ENCODE data around the gene RAB11FIP4.

Gene RAB11FIP4

DNA sequence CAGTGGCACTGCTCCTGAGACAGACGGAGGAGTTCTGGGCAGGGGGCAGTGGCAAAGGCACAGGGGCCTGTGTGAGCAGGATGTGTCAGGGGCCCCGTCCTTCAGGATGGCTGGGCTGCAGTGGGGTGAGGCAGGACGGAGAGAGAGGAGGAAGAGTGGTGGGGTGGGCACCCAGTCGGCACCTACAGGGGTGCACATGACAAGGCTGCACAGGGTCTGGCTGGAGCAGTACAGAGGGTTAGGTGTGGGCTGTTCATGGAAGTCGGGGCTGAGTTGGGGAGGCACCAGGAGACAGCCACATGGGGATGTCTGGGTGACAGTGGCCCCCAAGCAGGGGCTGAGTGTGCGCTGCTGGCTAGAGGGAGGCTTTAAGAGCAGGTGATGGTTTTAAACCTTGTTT is 106.0 kb downstream of the RAB11FIP4 start:
- DNase-seq (ENCODE audit: low read depth in 2 of 2) = no peak

DNA sequence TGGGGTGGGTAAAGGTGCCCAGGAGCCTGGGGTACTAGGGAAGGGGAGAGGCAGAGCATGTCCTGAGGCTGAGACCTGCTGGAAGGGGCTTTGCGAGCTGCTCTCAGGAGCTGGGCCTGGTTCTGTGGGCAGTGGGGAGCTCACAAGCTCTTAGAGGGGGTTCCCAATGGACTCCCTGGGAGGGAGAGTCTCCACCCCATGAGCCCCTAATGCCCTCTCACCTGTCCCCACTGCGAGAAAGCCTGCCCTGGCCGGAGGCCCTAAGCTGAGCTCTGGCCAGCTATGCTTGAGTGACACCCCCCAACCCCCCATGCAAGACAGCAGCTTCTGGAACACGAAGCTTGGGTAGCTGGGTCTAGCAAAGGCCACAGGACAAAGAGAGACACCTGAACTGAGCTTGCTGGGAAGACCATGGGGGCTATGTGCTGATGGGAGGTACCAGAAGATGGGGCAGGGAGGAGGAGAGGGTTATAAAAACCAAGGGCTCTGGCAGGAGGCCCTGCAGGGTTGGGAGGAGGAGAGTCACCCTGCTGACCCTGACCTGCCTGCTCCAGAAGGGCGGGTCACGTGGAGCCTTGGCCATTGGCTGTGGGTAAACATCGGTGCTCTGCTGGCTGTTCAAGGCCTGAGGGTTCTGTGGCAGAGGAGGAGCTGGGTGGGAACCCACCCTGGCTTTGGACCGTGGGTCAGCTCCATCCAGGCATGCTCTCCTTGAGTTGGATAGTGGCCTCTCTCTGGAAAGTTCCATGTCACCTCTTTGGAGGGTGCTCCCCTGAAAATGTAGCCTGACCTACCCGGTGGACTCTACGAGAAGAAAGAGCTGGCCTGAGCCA is 106.7 kb downstream of the RAB11FIP4 start:
- no peak for DNase-seq (ENCODE audit: low read depth in 2 of 2)

DNA sequence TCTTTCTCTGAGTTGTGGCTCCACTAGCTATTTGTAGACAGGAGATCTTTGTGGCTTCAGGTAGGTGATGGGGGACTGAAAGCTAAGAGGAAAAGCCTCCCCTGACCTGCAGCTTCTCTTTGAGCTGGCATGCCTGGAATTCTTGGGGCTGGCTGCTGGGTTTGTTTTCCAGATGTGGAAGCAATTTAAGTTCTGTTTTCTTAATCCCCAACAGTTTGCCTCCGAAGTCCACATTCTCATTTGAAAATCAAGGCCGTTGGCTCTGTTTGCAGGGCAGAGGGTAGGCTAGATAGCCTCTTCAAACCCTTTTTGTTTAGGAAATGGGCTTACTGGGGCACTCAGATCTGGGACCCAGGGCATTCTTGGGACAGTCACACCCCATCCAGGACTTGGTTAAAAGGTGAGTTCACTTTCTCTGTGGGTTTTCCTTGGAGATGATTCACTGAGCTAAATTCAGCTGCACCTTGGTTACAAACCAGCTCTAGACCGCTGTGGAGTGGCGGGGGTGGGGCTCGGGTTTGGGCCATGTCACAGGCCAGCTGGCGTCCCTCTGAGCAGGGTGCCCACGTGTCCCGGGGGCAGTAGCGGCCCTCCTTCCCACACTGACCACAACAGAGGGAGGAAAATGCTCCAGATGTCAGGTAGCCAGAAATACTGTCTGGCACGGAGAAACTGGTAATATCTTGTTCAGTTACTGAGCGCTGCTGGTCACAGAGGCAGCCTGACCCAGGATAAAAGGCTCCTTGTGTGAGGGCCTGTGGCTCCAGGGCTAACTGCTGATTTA is 108.5 kb downstream of the RAB11FIP4 start:
- DNase-seq (ENCODE audit: low read depth in 2 of 2) = no peak

DNA sequence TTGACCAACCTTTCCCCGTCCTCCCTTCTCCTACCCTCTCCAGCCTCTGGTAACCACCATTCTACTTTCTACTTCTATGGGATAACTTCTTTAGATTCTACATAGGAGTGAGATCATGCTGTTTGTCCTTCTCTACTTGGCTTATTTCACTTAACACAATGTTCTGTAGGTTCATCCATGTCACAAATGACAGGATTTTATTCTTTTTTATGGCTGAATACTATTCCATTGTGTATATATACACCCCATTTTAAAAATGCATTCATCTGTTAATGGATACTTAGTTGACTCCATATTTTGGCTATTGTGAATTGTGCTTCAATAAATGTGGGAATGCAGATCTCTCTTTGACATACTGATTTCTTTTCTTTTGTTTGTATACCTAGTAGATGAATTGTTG is 115.0 kb downstream of the RAB11FIP4 start:
- DNase-seq (ENCODE audit: low read depth in 2 of 2) = no peak

DNA sequence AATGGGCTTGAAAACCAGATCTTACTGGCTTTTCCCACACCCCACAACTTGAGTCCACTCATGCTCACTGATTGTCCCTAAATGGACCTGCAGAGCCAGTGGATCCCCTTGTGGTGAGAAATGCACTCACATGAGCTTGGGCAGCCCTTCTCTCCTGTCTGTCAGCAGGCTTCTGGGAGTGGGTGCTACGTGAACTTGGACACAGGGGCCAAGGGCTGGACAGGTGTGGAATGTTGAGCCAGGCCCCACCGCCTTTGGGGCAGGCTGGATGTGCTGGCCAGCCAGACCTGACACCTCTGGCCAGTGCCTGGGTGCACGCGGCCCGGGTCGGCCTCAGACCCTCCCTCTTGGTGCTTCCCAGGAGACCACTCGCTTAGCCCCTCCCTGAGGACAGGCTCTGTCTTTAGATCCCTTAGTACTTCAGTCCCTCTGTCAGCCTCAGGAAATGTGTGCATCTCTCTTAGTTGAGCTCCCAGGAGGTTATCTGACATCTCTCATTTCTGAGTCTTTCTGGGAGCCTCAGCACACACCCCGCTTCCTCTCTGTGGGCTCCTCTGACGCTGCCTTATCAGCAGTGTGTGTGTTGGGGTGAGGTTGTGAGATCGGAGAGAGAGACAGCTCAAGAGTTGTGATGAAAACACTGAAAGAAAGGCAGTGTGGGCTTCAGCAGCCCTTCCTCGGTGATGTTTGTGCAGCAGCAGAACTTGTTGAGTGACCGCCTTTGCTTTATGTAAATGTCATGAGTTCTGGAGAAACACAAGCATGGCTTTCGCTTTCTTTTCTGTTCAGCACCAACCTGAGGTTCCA is 117.0 kb downstream of the RAB11FIP4 start:
- DNase-seq (ENCODE audit: low read depth in 2 of 2) = peak; percentile 46 to 47

DNA sequence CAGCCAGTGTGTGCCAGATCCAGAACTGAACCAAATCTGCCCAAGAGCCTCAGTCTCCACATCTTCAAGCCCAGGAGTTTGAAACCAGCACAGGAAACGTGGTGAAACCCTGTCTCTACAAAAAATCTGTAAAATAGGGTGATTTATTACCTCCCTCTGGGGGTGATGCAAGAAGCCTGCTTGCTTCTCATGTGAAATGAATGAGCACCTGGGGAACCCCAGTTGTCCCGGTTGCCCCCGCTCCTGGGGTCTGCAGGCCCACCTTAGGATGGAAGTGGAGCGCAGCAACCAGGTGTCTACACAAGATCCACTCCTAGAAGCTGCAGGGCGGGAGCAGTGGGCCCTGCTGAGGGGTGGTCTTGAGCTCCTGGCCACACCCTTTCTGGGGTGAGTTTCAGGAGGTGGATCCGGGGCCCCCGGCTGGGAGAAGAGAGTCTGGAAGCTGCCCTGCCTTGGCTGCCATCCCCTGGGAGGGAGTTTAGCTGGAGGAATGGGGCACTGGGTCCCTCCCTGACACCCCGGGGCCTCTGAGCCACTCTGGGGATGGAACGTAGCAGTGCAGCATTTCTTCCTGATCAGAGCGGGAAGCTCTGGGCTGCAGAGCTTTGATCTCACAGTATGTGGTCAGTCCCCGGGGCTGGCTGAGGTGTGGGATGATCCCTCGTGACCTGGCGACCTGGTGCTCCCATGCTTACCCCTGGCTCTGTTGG is 117.8 kb downstream of the RAB11FIP4 start:
- no peak for DNase-seq (ENCODE audit: low read depth in 2 of 2)

DNA sequence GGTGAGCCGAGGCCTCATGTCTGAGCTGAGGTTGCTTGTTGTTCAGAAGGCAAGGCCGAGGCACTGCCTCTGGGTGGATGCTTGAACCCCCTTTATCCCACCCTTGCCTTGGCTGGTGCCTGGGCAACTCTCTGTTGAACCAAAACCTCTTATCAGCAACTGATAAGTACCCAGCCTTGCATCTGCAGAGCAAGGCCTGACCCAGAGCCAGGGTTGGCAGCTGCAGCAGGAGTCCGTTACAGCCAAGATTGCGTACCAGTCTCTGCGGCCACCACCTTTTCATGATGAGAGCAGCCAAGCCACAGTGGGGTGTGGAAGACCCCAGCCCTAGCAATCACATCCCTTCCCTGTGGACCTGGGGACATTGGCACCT is 118.3 kb downstream of the RAB11FIP4 start:
- DNase-seq (ENCODE audit: low read depth in 2 of 2) = no peak

DNA sequence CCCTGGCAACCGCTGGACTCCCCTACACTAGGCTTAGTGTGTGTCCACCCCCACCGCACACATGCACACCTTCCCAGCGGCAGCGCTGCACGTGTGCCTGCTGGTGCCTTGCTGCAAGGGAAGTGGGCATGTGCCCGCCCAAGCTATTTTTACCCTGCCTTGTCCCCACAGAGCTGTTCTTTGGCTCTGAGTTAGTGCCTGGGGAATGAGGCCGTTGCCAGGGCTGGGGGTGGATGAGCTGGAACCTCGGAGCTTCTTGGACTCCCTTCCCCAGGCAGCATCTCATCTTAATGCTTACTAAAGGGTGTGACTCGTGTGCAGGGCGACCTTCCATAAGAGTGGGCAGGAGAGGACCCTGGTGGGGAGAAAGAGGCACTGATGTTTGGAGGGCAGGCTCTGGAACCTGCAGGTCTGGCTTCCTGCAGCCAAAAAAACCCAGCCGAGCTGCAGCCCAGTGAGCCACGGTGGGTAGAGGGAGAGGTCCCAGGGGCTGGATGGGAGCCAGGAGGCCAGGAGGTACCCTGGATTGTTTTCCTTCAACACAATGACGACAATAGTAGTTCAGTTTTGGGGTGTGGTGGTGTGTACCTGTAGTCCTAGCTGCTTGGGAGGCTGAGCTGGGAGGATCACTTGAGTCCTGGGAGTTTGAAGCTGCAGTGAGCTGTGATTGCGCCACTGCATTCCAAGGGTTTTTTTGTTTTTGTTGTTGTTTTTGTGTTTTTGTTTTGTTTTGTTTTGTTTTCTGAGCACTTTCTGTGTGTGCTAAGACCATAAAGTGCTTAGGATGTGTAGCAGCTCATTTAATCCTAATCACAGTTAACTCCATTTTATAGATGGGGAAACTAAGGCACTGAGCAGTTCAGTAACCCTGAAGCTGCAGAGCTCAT is 119.1 kb downstream of the RAB11FIP4 start:
- DNase-seq (ENCODE audit: low read depth in 2 of 2) = no peak

DNA sequence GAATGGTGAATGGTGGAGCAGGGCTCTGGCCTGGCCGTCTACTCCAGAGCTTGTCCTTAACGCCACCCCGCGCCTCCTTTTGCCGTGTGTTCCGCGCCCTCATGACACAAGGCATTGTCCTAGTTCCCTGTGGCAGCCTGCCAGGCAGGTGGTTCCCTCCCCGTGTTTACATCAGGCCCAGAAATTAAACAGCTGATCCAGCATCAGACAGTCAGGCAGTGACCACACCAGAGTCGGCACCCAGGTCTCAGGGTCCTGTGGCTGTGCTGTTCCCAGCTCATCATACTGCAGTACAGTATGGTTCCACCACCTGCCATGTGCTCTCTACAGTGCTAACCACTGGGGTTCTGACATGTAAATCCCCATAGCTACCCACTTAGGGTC is 119.7 kb downstream of the RAB11FIP4 start:
- no peak for DNase-seq (ENCODE audit: low read depth in 2 of 2)

DNA sequence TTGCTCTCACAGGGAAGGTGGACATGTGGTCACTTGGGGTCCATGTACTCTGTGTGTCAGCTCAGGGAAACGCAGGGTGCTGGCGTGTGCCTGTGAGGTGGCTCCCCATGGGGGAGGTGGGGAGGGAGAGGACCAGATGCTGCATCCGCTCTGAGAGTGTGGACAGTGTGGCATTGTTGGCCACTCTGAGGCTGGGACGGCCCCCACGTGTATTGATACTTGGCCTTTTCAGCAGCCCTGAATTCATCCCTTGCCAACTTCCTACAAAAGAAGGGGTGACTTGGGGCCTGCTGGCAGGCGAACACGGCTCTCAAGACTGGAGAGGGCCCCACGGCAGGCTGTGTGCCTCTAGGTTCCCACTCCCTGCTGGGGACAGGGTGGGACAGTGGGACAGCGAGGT is 120.1 kb downstream of the RAB11FIP4 start:
- DNase-seq (ENCODE audit: low read depth in 2 of 2) = no peak

DNA sequence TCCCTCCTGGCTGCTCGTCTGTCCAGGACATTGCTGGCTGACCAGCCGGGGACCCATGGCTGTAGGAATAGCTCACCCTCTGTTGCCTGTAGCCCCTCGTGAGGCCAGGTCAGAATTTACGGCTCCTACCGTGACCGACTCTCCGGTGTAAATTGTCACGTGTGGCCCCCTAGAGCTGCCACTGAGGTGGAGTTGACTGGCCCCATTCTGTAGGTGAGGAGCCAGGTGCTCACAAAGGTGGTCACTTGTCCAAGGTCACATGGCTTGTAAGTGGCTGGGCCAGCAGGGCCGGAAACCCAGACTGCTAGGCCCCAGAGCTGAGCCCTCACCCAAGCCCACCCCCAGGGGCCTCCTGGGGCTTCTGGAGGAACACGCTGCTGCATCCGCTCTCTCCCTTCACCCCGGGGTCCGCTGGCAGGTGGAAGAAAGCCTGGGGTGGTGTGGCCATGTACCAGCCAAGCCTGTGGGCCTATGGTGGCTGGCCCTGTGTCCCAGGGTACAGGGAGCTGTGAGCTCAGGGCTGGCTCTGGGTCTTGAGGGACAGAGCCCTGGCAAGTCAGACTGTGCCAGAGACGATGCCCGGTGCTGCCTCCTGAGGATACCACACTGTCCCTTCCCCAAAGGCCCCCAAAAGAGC is 120.7 kb downstream of the RAB11FIP4 start:
- DNase-seq (ENCODE audit: low read depth in 2 of 2) = no peak

DNA sequence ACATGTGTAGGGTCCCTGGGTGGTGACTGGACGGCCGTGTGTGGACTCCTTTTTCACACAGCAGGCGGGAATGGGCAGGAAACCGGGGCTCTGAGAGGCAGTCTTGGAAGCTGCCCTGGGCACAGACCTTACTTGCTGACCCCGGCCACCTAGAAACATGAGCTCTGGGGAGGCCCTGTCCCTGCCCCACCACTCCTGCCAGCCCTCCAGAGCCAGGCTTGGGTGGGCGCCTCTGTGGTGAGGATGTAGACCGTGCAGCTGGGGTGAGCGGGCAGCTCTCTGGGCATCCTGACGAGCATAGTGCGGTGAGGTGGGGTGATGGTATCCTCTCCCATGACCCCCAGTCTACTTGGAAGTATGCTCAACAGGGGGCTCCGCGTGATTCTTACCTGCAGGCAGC is 121.3 kb downstream of the RAB11FIP4 start:
- DNase-seq (ENCODE audit: low read depth in 2 of 2) = no peak

DNA sequence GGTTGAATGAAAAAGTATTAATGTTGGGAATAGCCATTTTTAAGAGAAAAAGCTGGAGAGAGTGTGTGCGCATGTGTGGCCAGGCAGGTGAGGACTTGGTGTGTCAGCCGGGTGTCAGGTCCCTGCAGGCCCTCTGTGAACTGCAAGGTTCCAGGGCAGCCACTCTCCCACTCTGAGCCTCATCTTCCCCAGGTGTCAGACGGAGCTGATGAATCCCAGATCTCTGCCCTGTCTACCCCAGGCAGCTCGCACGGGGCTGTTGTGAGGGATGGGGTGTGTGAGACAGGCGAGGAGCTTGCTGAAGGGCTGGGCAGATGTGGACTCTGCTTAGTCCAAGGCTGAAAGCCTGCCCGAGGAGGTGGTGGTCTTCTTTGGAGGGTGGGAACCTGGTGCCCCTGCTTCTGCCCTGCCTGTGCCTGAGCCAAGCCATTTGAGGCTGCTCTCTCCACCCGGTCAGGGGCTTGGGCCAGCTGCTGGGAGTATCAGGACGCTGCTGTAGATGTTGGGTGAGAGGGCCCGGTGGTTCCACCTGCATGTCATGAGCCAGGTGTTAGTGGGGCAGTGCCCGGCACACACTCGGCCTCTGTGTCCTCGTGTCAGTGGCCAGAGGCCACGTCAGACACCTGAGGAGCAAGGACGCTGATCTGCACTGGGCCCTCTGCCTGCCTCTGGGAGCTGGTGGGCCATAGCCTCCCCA is 122.4 kb downstream of the RAB11FIP4 start:
- no peak for DNase-seq (ENCODE audit: low read depth in 2 of 2)

DNA sequence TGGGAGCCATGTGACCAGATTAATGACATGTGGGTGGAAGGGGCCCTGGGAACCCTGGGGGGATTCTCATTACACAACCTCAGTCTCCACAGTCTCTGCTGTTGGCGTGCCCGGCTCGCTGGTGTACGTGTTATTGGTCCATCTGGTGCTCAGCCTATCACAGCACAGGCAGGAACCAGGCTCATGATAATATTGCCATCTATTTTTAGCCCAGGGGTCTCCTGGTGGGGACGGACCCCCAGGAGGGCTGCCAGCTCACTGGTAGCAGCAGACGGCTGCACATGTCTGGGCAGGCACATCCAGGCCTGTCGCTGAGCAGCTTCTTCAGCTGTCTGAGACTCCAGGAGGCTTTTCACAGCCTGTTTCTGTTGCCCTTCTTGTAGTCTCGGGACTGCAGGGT is 123.8 kb downstream of the RAB11FIP4 start:
- DNase-seq (ENCODE audit: low read depth in 2 of 2) = no peak

DNA sequence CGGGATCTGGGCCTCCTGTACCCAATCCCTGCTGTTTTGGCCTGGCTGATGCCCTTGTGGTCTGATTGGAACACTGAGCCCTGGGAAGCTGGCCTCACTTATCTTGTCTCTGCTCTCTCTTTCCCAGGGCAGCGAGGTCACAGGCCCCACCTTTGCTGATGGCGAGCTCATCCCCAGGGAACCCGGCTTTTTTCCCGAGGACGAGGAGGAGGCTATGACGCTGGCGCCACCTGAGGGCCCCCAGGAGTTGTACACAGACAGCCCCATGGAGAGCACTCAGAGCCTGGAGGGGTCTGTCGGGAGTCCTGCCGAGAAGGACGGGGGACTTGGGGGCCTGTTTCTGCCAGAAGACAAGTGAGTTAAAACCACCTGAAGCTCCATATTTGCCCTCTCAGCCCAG is 126.0 kb downstream of the RAB11FIP4 start:
- DNase-seq (ENCODE audit: low read depth in 2 of 2) = no peak

DNA sequence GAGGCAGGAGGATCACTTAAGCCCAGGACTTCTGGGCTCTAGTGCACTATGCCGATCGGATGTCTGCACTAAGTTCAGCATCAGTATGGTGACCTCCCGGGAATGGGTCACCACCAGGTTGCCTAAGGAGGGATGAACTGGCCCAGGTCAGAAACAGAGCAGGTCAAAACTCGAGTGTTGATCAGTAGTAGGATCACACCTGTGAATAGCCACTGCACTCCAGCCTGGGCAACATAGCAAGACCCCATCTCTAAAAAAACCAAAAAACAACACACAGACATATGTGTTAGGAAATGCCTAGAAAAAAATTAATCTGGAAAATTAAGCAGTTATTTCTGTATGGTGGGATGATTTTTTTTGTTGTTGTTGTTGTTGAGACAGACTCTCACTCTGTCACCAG is 127.0 kb downstream of the RAB11FIP4 start:
- no peak for DNase-seq (ENCODE audit: low read depth in 2 of 2)

DNA sequence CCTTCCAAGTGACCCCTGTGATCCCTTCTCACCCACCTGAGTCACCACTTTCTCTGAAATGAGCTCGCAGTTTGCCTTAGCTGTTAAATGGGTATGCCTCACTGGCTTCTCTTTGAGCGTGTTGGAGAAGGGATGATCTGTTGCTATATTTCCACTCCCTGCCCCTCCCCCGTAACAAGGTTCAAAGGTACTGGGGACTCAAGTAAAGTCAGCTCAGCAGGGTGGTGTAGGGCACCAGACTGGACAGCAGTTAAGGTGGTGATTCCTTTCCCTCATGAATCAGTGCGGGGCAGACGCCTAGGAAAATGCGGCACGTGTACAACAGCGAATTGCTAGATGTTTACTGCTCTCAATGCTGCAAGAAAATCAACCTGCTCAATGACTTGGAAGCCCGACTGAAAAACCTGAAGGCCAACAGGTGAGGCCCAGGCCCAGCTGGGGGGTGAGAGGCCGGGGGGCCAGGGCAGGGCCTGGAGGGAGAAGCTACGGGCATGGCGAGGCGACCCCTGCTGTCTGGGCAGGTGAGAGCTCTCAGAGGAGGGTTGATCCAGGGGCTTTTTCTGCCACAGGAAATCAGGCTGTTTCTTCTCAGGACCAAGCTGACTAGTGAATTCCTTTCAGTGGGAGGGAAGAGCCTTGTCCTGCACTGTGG is 130.3 kb downstream of the RAB11FIP4 start:
- no peak for DNase-seq (ENCODE audit: low read depth in 2 of 2)

DNA sequence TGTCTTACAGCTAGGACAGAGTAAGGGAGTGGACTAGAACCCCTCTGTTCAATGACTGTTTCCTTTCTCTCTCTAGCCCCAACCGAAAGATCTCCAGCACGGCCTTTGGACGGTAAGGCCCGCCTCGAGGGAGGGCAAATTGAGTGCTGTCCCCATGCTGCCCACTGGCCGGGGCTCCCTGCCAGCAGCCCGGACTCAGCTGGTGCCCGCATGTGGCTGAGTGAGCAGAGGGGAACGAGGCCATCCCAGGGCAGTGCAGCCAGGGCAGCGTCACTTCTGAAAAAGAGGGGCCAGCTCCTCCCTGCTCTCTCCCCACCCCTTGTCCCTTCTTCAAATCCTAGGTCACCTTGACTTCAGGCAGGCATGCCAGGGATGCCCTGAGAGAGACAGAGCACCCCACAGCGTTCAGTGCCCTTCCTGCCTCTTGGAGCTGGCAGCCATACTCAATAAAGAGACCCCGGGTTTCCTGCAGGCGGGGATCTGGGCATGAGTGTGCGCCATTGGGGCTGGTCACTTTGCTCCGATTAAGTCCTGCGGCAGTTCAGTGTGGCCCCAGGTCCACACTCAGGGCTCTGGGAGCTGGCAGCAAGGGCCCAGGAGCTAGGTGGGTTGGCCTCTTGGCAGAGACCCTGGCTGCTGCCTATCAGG is 130.9 kb downstream of the RAB11FIP4 start:
- DNase-seq (ENCODE audit: low read depth in 2 of 2) = no peak
